ENCODE results near the gene MKX.

DNA sequence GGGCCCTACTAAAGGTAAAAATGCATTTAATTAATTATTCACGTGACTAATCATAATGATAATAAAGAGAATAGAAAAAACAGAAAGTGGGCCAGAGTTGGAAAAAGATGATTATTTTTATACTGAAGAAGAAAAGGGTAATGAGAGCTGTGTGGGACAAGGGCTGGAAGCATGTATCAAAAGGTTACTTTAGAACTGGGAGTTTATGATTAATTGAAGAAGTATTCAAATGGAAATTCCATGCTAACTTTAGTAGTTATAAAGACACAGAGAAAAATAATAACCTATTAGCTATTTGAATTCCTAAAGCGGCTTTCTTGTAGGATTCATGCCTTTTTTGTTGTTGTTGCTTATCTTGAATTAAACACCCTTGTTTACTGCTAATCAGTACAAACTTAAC, 49.9 kb downstream of the MKX start:
- TF ChIP-seq CTCF (IDR thresholded peaks at IDR 0.05; ENCODE audit: low read length), result no peak
- no peak for TF ChIP-seq EZH2 (optimal IDR thresholded peaks at IDR 0.05; ENCODE audit: low read depth, low read length)
- no peak for TF ChIP-seq EZH2phosphoT487 (IDR thresholded peaks at IDR 0.05; ENCODE audit: low read length)
